ENCODE data around the gene ATG16L2. TPM values are rescaled to one million over a fixed set of nuclear protein-coding genes. Genes with fewer than 3 reads are reported as not detected.

The ATG16L2 gene
- total RNA-seq, 1 experiment from 2014 or later, result 17.3 TPM

GRCh38 chr11:72774499-72774898 lies 39.7 kb upstream of the ATG16L2 start:
- Histone ChIP-seq H4K8ac (replicated peaks; ENCODE audit: insufficient read length, low read depth, low read length) (no peak overlapping the region), H4K5ac (ENCODE audit: insufficient read length, low read depth, low read length) (no peak overlapping the region), H3K23me2 (ENCODE audit: insufficient read length, low read depth, low read length, poor library complexity, severe bottlenecking) (no peaks in the 10 kb centered on the region), H3K9ac (ENCODE audit: extremely low read depth, insufficient read length, low read length) (no peak overlapping the region), H3T11ph (ENCODE audit: low read length) (no peak overlapping the region), H3K23ac (ENCODE audit: insufficient read length, low read depth, low read length) (no peak overlapping the region), H3K4ac (ENCODE audit: low read depth, low read length) (no peak overlapping the region), H2AK5ac (ENCODE audit: insufficient read length, low read length) (no peak overlapping the region), H3K14ac (ENCODE audit: insufficient read depth, low read length) (no peak overlapping the region), H2BK12ac (ENCODE audit: insufficient read length, low read depth, low read length) (no peak overlapping the region), H3K18ac (ENCODE audit: insufficient read length, low read depth, low read length) (no peak overlapping the region), H3K79me1 (ENCODE audit: insufficient read depth, low read depth, low read length, poor library complexity, severe bottlenecking) (no peaks in the 10 kb centered on the region), H2BK20ac (ENCODE audit: low read depth, low read length, poor library complexity, severe bottlenecking) (no peak overlapping the region), H4K91ac (ENCODE audit: insufficient read length, low read depth, low read length) (no peak overlapping the region), H3K27me3 (ENCODE audit: insufficient read depth, low read length) (no peaks in the 10 kb centered on the region), H3K56ac (ENCODE audit: insufficient read length, low read depth, low read length) (no peak overlapping the region), H3K4me1 (ENCODE audit: insufficient read depth, low read length) (no peaks in the 10 kb centered on the region), H3K9me3 (ENCODE audit: control insufficient read depth, low read depth, low read length) (no peaks in the 10 kb centered on the region), H2BK5ac (ENCODE audit: insufficient read length, low read length) (no peak overlapping the region), H2BK15ac (ENCODE audit: low read depth, low read length) (no peak overlapping the region), H4K20me1 (ENCODE audit: control insufficient read depth, insufficient read depth, insufficient read length) (no peaks in the 10 kb centered on the region), H2AFZ (ENCODE audit: low read length) (no peak overlapping the region), H3K27ac (ENCODE audit: insufficient read length, low read depth, low read length) (no peak overlapping the region), H2BK120ac (ENCODE audit: low read depth, low read length, poor library complexity, severe bottlenecking) (no peak overlapping the region), H3K79me2 (ENCODE audit: insufficient read depth, low read length) (no peaks in the 10 kb centered on the region), H3K4me2 (ENCODE audit: insufficient read depth, insufficient read length, low read length) (no peak overlapping the region)
- Mint-ChIP-seq H3K4me3 (no peak overlapping the region), H3K36me3 (ENCODE audit: insufficient read depth in 1 of 3, low read depth in 3 of 3) (no peaks in the 10 kb centered on the region; a peak in 1 of 7 replicates), H3K27me3 (ENCODE audit: low read depth) (no peaks in the 10 kb centered on the region; the same call in 1 of the 2 replicates), H3K27ac (no peak overlapping the region), H3K4me1 (peaks cover 0 to 19% of the 10 kb centered on the region in 2 experiments; a peak in 3 of 4 replicates), H3K9me3 (no peaks in the 10 kb centered on the region)
- no peak for DNase-seq
- TF ChIP-seq CTCF (conservative IDR thresholded peaks at IDR 0.05), result no peak
- no CpG with 5 or more reads among the region's 6 CpGs for WGBS (ENCODE audit: extremely low coverage, insufficient read length, low lambda C conversion rate)
